NCI-H2227 (cell line): ENCODE measurements around the gene VWA2.

ENCODE experiments used
- DNase-seq: peaks from one replicate; lab custom pipeline; 2025; ENCODE audit not compliant: unreplicated experiment; lab: John Stamatoyannopoulos, UW

The VWA2 gene

GRCh38 chr10:114276066-114276465, 37.0 kb downstream of the VWA2 start:
- no peak for DNase-seq

- DNase-seq, result no peak
These were observed 37.6 kb downstream of the VWA2 start for GRCh38 chr10:114276671-114277070.

- DNase-seq, result no peak
These were observed 39.3 kb downstream of the VWA2 start for GRCh38 chr10:114278140-114278883.

DNA sequence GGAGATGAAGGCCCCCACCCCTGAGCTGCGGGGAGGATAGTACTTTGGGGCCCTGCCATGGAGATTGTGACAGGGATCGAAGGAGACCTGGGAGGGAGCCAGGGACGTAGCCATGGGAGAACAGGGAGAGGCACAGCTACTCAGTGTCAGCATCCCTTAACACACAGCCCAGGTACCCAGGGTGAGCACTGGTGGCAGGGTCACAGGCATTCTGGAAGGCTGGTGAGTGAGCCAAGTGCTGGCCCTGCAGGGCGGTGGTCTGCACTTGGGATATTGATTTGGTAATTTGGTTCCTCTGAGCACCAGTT, 39.8 kb downstream of the VWA2 start:
- DNase-seq, result no peak

- DNase-seq, result no peak
These were observed 40.2 kb downstream of the VWA2 start for GRCh38 chr10:114279289-114279688.

DNA sequence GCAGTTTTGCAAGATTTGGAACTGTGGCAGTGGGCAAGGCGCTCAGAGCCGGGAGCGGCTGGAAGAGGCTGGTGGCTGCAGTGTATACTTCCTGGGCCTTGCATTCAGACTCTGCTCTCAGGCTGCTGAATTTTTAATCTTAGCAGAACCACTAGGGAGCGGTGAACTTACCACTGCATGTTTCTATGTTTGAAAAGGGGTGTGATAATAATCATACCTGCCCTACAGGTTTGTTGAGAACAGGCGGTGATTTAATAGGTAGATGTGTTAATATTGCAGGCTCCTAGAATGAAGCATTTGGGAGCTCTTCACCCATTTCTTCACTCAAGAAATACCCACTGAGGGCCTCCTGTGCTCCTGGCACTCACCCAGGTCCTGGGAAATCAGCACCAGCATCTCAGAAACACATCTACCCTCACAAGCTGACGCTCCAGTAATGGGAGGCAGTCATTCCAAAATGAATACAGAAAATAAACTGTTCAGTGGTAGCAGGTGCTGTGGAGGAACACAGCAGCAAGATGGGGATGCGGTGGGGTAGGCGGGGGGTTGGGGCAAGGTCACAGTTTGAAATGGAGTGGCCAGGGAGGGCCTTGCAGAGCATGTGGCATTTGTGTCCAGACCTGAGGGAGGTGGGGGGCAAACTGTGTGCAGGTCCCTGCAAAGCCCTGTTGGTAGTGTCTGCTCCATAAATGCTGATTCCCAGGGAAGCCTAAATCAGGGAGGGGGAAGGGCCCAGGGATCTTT, 41.0 kb downstream of the VWA2 start:
- no peak for DNase-seq

DNA sequence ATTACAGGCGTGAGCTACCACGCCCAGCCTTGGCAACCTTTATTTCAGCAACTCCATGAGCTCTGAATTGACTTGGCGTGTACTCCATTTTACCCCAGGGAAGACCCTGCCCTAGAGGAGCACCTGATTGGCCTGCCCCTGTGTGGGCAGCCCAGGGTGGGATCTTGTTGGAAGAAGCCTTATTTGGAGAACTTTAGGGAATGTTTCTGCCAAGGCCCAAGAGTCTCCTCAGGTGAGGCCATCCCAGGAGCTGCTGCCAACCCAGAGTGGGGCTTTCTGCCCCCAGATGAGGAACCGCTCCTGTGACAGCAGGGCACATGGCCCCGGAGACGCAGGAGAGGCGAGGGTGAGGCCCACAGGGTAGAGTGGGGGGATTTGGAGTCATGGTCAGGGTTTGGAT, 42.0 kb downstream of the VWA2 start:
- no peak for DNase-seq

- no peak for DNase-seq
These were observed 42.4 kb downstream of the VWA2 start for GRCh38 chr10:114281461-114281860.

- DNase-seq, result no peak
These were observed 43.5 kb downstream of the VWA2 start for GRCh38 chr10:114282526-114282925.

DNA sequence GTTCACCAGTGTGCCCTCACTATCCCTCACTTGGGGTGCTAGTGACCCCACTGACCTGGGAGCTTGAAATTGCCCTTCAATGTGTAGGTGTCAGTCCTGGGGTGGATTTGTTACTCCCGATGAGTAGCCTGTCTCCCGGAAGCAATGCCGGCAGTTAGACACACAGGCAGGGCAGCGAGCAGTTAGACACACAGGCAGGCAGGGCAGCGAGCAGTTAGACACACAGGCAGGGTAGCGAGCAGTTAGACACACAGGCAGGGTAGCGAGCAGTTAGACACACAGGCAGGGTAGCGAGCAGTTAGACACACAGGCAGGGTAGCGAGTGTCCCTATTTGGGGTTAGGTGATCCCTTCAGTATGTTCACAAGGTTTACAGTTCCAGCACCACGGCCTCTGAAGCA, 44.0 kb downstream of the VWA2 start:
- no peak for DNase-seq

- no peak for DNase-seq
These were observed 44.6 kb downstream of the VWA2 start for GRCh38 chr10:114283535-114284234.

DNA sequence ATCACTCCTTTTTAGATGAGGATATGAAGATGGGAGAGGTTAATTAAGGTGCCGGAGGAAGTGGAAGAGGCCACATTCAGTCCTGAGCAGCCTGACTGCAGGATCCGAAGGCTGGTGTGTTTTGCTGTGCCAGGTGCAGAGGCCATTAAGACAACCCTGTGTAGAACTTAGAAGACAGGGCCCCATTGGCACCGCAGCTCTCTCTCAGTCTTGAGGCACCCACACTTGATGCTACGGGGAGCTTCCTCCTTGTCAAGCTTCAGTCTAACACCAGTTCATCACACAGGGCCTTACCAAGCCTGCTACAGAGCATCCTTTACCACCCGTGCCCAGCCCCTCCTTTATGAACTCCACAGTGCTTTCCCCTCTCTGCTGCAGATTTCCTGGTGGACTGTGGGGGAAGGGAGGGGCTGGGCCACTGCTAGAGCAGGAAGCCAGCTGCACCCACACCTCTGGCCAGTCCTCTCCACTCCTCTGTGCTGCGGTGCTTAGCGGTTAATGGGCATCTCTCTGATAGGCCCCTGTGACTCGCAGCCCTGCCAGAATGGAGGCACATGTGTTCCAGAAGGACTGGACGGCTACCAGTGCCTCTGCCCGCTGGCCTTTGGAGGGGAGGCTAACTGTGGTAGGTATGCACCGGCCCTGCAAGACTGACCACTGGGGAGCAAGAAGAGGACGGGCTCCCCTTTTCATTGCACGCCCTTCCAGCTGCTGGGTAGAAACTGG, 45.5 kb downstream of the VWA2 start:
- DNase-seq, result no peak

- no peak for DNase-seq
These were observed 46.9 kb downstream of the VWA2 start for GRCh38 chr10:114285961-114286441.

DNA sequence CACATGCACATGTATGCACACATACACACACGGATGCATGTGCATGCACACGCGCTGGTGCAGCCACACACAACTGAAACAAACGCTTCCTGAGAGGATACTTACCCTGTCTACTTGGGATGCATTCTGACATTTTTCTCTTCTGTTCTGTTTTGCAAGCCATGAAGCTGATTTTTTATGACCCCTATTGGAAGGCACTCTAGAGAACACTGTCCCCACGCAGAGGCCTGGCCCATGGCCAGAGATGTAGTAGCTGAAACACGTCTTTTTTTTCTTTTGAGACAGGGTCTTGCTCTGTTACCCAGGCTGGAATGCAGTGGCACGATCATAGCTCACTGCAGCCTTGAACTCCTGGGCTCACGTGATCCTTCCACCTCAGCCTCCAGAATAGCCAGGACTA, 47.9 kb downstream of the VWA2 start:
- DNase-seq, result no peak

GRCh38 chr10:114288424-114289095, 49.5 kb downstream of the VWA2 start:
- no peak for DNase-seq

GRCh38 chr10:114289096-114289436, 50.0 kb downstream of the VWA2 start:
- no peak for DNase-seq

DNA sequence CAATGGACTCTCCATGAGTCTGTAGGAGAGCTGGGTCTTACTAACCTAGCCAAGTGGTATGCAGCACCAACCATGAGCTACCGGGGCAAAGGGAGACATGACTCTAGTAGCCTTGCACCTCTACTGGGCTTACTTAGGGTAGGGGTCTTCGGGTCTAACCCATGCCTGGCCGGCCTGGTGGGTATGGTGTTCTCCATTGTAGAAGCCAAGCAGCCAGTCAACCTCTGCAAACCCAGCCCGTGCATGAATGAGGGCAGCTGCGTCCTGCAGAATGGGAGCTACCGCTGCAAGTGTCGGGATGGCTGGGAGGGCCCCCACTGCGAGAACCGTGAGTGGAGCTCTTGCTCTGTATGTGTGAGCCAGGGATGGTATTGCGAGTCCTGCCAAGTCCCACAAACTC, 51.0 kb downstream of the VWA2 start:
- no peak for DNase-seq

- DNase-seq, result no peak
These were observed 52.0 kb downstream of the VWA2 start for GRCh38 chr10:114291076-114291475.

GRCh38 chr10:114291516-114291915, 52.5 kb downstream of the VWA2 start:
- DNase-seq, result no peak

GRCh38 chr10:114293075-114293474, 54.0 kb downstream of the VWA2 start:
- no peak for DNase-seq

DNA sequence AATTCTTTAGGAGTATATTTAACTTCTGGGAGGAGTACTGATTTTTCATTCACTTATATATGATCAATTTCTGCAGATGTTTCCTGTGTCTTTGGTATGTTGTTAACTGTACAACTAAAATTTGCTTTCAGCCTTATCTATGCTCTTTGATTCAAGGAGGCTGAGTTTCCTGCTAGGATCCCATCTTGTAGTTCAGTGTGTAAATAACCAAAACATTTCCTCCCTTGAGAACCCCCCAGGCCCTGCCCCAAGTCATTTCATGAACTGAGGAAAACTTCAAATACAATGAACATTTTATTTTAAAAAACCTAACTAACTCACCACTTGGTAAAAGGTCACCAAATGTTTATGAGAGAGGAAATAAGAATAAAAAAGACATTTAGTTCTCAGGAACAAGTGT, 55.5 kb downstream of the VWA2 start:
- DNase-seq, result no peak
